GM21529 (cell line): ENCODE measurements around the gene JMJD8.
"Not testable (repeated sequence)": the region's sequence is repeated elsewhere in the genome, so short reads cannot be mapped to it uniquely, and the experiment has no call there.

Source experiments
- ATAC-seq: cut with Tn5 transposase; IDR thresholded peaks from one replicate; pipeline ENCODE4 v1.9.1; 2021; ENCODE audit not compliant: unreplicated experiment

JMJD8 gene

GRCh38 chr16:693364-693763, 9.2 kb upstream of the JMJD8 start:
- no peak for ATAC-seq

DNA sequence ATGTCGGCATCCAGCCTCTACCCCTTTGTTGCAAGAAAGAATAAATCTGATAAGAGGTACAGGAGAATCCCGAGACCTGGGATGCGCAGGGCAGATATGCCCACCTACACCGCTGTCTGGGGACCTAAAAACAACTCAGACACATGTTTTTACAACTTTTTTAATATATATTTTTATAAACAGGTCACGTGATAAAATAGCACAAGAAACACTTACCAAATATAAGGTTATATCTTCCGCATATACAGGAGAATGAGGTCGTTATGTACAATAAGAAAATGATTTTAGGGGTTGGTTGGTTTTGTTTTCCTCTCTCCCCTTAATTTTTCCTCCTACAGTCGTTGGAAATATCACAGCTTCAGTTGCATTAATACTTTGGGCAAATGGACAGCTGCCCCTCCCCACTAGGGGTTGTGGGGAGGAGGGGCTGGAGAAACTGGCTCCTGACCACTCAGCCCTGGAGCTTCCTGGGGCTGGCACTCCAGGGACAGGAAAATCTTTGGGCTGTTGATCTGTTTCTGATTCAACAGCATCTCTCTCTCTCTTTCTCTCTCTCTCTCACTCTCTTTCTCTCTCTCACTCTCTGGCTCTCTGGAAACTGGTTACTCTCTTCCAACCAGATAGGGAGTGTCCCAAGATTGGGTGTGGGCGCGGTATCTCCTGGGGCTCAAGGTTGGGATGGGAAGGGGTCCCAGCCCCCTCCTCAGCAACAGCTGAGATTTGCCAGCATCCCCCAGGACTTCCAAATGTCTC, 8.4 kb upstream of the JMJD8 start:
- no peak for ATAC-seq

DNA sequence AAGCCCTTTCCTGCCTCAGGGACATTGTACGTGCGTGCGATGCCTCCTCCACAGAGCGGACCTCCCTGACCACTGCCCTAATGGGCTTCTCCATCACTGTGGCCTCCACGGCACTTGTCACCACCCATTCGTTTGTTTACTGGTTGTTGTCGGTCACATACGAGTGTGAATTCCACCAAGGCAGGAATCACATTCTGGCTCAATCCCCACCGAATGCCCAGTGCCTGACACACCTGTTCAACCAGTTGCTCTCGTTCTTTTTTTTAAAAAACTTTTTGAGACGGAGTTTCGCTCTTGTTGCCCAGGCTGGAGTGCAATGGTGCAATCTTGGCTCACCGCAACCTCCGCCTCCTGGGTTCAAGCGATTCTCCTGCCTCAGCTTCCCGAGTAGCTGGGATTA, 7.1 kb upstream of the JMJD8 start:
- ATAC-seq, result not testable (repeated sequence)

GRCh38 chr16:689175-689897, 5.2 kb upstream of the JMJD8 start:
- no peak for ATAC-seq

- no peak for ATAC-seq
These were observed 3.4 kb upstream of the JMJD8 start for GRCh38 chr16:687499-687898.

- no peak for ATAC-seq
These were observed 2.5 kb upstream of the JMJD8 start for GRCh38 chr16:686459-687260.

GRCh38 chr16:685967-686366, 1.8 kb upstream of the JMJD8 start:
- ATAC-seq, result no peak

DNA sequence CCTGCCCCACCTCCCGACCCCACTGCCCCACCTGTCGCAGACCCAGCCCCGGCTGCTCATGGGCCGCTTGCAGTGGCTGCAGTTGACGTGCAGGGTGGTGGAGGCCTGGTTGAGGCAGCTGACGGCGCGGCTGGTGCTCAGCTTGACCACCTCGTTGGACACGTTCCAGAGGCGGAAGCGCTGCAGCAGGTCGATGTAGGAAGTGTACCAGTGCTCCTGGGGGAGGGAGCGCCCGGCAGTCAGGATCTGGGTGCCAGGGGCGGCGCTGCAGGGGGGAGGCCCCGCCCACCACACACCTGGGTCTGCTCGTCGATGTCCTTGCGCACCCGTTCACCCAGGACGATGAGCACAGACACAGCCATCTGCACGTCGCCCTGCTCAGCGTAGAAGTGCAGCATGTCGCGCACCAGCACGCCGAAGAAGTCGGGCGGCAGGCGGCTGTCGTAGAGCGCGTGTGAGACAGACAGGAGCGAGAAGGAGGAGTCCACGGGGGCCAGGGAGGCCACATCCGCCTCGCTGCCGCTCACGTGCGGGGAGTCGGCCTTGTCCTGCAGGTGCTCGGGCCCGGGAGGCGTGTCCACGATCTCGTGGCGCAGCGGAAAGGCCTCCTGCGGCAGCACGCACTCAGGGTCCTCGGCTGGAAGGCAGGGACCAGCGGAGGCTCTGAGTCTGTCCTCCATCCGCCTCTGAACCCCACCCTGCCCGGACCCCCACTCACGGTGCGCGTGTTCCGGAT, 995 bp upstream of the JMJD8 start:
- ATAC-seq, result no peak

DNA sequence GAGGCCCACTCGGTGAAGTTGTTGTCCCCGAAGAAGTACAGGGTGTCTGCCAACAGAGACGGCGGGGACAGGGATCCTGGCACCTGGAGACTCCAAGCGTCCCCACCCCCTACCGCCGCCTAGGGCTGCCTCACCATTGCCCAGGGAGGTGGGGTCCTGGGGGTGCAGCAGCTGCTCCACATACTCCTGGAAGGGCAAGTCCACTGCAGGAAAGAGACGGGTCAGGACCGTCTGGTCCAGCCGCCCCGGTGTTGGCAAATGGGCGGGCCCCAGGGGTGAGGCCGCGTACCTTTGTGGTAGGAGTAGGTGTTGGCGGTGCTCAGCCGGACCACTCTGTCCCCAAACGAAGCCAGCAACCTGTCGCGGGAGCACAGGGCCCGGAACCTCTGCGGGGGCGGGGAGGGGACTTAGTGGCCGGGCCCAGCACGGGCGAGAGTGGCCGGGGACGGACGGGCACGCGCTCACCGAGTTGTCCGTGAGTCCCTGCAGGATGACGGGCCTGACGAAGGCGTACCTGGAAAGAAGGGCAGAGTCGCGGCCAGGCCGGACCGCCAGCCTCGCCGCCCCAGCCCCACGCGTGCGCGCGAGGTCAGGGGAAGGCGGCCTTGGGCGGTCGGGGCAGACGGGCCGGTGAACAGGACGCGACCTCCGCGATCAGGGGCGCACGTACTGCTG, 601 bp downstream of the JMJD8 start:
- ATAC-seq, result no peak

DNA sequence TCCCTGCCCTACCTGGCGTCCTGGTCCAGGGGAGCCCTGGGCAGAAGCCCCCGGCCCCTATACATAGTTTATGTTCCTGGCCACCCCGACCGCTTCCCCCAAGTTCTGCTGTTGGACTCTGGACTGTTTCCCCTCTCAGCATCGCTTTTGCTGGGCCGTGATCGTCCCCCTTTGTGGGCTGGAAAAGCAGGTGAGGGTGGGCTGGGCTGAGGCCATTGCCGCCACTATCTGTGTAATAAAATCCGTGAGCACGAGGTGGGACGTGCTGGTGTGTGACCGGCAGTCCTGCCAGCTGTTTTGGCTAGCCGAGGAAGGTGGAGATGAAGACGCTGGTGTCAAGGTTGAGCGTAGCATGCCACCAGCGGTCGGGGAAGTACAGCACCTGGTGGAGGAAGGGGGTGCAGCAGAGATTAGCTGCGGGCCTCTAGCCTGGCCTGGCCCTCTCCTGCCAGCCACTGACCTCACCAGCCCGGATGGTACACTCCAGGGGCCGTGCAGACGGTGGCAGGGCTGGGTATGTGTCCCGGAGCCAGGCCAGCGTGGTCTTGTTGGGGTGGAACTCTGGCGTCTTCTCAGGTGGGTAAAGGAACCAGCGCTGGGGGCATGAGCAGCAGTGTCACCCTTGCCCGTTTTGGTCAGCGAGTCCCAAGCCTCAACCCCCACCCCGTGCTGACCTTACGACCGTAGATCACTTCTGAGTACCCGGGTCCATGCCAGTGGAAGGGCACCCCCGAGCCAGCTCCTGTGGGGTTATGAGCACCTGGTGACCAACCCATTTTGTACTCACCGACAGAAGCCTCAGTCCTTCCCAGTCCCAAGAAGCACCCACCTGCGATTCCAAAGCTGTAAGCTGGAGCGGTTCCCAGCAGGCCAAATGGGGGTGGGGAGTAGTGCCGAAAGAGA, 1.4 kb downstream of the JMJD8 start:
- ATAC-seq, result no peak

GRCh38 chr16:681746-682427, 2.2 kb downstream of the JMJD8 start:
- no peak for ATAC-seq

DNA sequence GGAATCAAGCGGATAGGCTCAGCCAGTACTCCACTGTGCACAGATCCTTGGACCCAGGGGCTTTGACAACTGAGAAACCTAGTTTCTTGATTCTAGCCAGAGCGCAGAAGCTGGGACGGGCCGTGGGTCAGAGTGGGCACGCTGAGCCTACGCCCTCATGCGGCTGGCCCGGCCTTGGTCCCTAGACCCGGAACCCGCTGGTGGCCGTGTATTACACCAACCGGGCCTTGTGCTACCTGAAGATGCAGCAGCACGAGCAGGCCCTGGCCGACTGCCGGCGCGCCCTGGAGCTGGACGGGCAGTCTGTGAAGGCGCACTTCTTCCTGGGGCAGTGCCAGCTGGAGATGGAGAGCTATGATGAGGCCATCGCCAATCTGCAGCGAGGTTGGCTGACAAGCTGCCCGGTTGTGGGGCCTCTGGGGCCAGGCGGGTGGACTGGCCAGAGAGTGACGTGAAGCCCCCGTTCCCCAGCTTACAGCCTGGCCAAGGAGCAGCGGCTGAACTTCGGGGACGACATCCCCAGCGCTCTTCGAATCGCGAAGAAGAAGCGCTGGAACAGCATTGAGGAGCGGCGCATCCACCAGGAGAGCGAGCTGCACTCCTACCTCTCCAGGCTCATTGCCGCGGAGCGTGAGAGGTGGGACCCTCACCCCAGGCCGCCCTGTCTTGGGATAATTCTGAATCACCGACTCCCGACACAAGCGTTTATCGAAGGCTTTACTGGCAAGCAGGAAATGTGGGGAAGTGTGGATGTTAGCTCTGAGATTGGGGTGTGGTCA, 3.0 kb downstream of the JMJD8 start:
- ATAC-seq, result no peak

- no peak for ATAC-seq
These were observed 3.5 kb downstream of the JMJD8 start for GRCh38 chr16:680625-680945.

GRCh38 chr16:679814-680624, 4.1 kb downstream of the JMJD8 start, which contains the start of gene STUB1:
STUB1 (plus strand) TSS chr16:680410; CDS start chr16:680526, 116 bp downstream.
- ATAC-seq, result peak; percentile 33

DNA sequence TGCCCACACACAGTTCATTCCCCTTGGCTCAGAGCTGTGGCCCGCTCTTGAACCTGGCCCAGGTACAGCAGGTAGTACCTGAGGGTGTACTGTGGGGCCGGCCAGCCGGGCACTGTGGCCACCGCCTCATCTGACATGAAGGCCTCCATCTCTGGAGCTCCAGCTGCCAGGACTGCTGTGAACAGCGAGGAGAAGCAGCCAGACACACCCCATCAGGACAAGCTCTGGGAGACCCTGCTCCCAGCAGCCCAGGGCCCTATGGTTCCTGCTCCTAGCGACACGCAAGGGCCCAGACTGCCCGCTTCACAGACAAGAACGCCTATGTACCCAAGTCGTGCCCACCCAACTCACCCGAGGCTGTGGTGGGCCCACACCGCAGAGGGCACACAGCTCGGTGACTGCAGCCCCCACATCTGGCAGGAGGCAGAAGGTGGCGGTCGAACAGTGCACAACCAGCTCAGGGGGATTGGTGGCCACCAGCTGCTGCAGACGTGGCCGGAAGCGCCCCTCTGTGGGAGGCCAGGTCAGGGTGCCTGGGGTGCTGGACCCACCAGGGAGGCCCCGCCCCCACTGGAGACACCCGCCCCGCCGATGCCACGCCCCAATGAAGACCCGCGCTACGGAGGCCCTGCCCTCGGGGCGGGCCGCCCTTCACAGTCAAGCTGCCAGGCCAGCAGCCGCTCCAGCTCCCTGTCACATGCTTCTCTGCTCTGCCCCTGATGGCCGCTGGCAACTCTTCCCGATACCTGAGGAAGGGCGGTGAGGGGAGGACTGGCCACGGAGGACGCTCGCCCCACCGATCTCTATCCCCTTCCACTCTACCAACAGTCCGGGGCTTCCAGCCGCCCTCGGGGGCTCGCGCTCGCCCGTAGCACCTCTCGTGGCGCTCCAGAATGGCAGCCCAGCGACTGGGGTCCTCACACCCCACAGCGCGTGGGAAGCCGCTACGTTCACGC, 5.0 kb downstream of the JMJD8 start:
- ATAC-seq, result no peak

DNA sequence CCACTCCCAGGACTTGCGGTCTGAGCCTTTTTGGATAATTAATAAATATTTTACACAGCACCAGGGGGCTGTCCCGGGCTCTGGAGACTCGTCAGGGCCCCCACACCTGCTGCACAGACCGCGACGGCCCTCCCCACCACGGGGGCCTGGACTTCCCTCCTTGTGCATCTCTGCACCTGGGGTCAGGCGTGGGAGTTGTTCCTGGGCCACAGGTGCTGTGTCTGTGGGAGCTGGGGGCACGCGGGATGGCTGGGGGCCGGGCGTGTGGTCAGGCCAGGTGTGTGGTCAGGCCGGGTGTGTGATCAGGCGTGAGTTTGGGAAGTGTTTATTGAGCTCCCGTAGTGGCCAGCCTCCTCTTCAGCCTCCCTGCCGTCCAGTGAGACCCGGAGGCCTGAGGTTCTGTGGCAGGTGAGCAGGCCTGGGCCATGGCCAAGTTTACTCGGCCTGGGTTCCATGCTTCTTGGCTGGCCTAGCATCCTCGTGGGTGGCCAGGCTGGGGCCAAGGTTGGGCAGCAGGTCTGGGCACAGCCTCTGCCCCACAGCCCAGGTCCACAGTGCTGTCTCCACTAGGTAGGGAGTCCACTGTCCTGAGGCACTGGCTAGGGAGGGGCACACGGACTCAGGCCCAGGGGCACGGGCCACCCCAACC, 5.8 kb downstream of the JMJD8 start:
- no peak for ATAC-seq
